ENCODE measurements around the gene GLRX5.

DNA sequence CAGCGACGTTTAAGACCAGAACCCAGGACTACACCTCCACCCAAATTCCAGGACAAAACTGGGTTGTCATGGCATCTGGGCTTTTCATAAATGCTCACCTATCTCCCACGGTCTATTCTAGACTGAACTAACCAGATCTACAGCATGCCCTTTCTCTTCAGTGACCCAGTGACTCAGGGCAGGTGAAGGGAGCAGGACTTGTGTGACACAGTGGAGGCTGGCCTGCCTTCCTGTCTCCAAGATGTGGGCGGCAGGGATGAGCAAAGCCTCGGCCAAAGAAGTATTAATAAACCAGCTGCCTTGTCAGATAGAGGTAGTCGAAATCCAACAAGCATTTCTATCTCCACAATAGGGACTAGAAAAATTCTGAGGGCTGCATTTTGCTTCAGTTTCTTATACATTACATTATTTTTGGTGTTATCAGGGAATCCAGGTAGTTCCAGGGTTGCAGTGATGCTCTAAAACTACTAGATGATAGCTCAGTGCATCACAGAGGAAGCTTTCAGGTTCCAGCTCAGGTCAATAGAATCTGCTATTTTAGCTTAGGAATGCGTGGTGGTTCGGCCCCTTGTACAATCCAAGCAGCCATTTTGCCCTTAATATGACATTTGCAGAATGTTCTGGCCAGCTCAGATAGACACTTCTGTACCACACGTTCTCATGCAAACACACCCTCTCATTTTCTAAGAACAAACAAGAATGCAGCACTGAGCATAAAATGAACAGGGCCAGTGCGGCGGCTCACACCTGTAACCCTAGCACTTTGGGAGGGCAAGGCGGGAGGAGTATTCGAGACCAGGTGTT lies 4.2 kb upstream of the GLRX5 start:
- TF ChIP-seq, protein P1, sequence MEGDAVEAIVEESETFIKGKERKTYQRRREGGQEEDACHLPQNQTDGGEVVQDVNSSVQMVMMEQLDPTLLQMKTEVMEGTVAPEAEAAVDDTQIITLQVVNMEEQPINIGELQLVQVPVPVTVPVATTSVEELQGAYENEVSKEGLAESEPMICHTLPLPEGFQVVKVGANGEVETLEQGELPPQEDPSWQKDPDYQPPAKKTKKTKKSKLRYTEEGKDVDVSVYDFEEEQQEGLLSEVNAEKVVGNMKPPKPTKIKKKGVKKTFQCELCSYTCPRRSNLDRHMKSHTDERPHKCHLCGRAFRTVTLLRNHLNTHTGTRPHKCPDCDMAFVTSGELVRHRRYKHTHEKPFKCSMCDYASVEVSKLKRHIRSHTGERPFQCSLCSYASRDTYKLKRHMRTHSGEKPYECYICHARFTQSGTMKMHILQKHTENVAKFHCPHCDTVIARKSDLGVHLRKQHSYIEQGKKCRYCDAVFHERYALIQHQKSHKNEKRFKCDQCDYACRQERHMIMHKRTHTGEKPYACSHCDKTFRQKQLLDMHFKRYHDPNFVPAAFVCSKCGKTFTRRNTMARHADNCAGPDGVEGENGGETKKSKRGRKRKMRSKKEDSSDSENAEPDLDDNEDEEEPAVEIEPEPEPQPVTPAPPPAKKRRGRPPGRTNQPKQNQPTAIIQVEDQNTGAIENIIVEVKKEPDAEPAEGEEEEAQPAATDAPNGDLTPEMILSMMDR (conservative IDR thresholded peaks at IDR 0.05 in 1 of 2, IDR thresholded peaks at IDR 0.05 in 1 of 2; ENCODE audit: low read depth in 1 of 2, low read length in 2 of 2) = no peak
- TF ChIP-seq EZH2 (IDR thresholded peaks at IDR 0.05; ENCODE audit: low read length, missing control alignments) = no peak

Data from fibroblast of lung (primary cell).